Upper lobe of left lung (tissue), 4 donors: ENCODE results near the gene APOA1.

Experiments used
- EP300 ChIP-seq, 4 donors: sonication (generic); formaldehyde crosslinking; IDR thresholded peaks; one replicate each; pipeline ENCODE4 v1.5.1; 2017; ENCODE audit warnings: antibody characterized with exemption in 4 of 4, control low read depth in 2 of 4
- POLR2A ChIP-seq, 4 donors: fragments of 450-650 bp; IDR thresholded peaks; one replicate each; pipeline ENCODE4 v1.5.1; 2016 to 2017; ENCODE audit warnings: antibody characterized with exemption in 4 of 4, mild to moderate bottlenecking in 2 of 4
- POLR2AphosphoS5 ChIP-seq, 2 donors: sonication (generic); formaldehyde crosslinking; IDR thresholded peaks; one replicate each; pipeline ENCODE4 v1.5.1; 2017; ENCODE audit warnings: antibody characterized with exemption in 2 of 2
- TF ChIP-seq, protein P1 (sequence below), 6 experiments: fragments of 450-650 bp in 4 of 6; fragments of 200-600 bp in 2 of 6; sonication (generic) in 2 of 6; IDR thresholded peaks; one replicate each; pipeline ENCODE4 v1.5.1; 2016 to 2019; ENCODE audit warnings: antibody characterized with exemption in 6 of 6

DNA sequence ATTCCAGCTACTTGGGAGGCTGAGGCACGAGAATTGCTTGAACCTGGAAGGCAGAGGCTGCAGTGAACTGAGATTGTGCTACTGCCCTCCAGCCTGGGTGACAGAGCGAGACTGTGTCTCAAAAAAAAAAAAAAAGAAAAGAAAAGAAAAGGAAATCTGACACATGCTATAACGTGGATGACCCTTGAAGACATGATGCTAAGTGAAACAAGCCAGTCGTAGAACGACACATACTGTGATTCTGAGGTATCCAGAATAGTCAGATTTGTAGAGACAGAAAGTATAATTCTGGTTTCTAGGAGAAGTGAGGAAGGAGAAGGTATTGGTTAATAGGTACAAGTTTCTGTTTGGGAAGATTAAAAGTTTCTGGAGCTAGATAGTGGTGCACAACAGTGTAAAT, 39.1 kb downstream of the APOA1 start:
- TF ChIP-seq POLR2A (IDR thresholded peaks at IDR 0.05) = no peak
- TF ChIP-seq, protein P1, sequence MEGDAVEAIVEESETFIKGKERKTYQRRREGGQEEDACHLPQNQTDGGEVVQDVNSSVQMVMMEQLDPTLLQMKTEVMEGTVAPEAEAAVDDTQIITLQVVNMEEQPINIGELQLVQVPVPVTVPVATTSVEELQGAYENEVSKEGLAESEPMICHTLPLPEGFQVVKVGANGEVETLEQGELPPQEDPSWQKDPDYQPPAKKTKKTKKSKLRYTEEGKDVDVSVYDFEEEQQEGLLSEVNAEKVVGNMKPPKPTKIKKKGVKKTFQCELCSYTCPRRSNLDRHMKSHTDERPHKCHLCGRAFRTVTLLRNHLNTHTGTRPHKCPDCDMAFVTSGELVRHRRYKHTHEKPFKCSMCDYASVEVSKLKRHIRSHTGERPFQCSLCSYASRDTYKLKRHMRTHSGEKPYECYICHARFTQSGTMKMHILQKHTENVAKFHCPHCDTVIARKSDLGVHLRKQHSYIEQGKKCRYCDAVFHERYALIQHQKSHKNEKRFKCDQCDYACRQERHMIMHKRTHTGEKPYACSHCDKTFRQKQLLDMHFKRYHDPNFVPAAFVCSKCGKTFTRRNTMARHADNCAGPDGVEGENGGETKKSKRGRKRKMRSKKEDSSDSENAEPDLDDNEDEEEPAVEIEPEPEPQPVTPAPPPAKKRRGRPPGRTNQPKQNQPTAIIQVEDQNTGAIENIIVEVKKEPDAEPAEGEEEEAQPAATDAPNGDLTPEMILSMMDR (IDR thresholded peaks at IDR 0.05) = no peak
- no peak for TF ChIP-seq EP300 (IDR thresholded peaks at IDR 0.05)
- no peak for TF ChIP-seq POLR2AphosphoS5 (IDR thresholded peaks at IDR 0.05)
